GM18498 (cell line): ENCODE results near the gene DENND1A.
A peak's percentile ranks its signal among the peaks of the same experiment; 100 is the strongest.
"Not testable (repeated sequence)": the region's sequence is repeated elsewhere in the genome, so short reads cannot be mapped to it uniquely, and the experiment has no call there.

Experiments
- ATAC-seq: cut with Tn5 transposase; IDR thresholded peaks from one replicate; pipeline ENCODE4 v1.9.1; 2021; ENCODE audit warnings: mild to moderate bottlenecking, moderate library complexity; ENCODE audit not compliant: unreplicated experiment

The DENND1A gene

GRCh38 chr9:123742009-123742767 is 187.7 kb downstream of the DENND1A start:
- ATAC-seq = no peak

- no peak for ATAC-seq
Observed at GRCh38 chr9:123741214-123741613, 188.7 kb downstream of the DENND1A start.

- ATAC-seq = no peak
Observed at GRCh38 chr9:123739902-123740301, 190.0 kb downstream of the DENND1A start.

GRCh38 chr9:123739387-123739786 is 190.5 kb downstream of the DENND1A start:
- no peak for ATAC-seq

GRCh38 chr9:123738648-123739047 is 191.3 kb downstream of the DENND1A start:
- no peak for ATAC-seq

GRCh38 chr9:123735376-123735775 is 194.6 kb downstream of the DENND1A start:
- ATAC-seq = no peak

GRCh38 chr9:123728571-123728970 is 201.4 kb downstream of the DENND1A start:
- ATAC-seq = not testable (repeated sequence)

GRCh38 chr9:123727332-123727731 is 202.6 kb downstream of the DENND1A start:
- ATAC-seq = no peak

- ATAC-seq = no peak
Observed at GRCh38 chr9:123725389-123725788, 204.5 kb downstream of the DENND1A start.

- no peak for ATAC-seq
Observed at GRCh38 chr9:123724211-123724796, 205.6 kb downstream of the DENND1A start.

- no peak for ATAC-seq
Observed at GRCh38 chr9:123723135-123723875, 206.6 kb downstream of the DENND1A start.

GRCh38 chr9:123722378-123722777 is 207.5 kb downstream of the DENND1A start:
- ATAC-seq = no peak

GRCh38 chr9:123718188-123718587 is 211.7 kb downstream of the DENND1A start:
- ATAC-seq = no peak

- no peak for ATAC-seq
Observed at GRCh38 chr9:123717581-123718175, 212.2 kb downstream of the DENND1A start.

- peak; percentile 48 for ATAC-seq
Observed at GRCh38 chr9:123716339-123716945, 213.5 kb downstream of the DENND1A start.

GRCh38 chr9:123715258-123715657 is 214.7 kb downstream of the DENND1A start:
- ATAC-seq = no peak

GRCh38 chr9:123713282-123713681 is 216.6 kb downstream of the DENND1A start:
- no peak for ATAC-seq

- ATAC-seq = no peak
Observed at GRCh38 chr9:123712399-123712798, 217.5 kb downstream of the DENND1A start.

- no peak for ATAC-seq
Observed at GRCh38 chr9:123710299-123710698, 219.6 kb downstream of the DENND1A start.

GRCh38 chr9:123702483-123702882 is 227.4 kb downstream of the DENND1A start:
- ATAC-seq = no peak

GRCh38 chr9:123697686-123698085 is 232.2 kb downstream of the DENND1A start:
- ATAC-seq = peak; percentile 62
